Measurements from ENCODE around the gene SLIT3. TPM values are rescaled to one million over a fixed set of nuclear protein-coding genes. Genes with fewer than 3 reads are reported as not detected.

SLIT3 gene
- polyA plus RNA-seq, 1 of the 3 experiments (the other 2 are of a cell fraction): 119 TPM

GRCh38 chr5:169162407-169162806 is 138.5 kb downstream of the SLIT3 start:
- no peaks in the 10 kb centered on the region for H3K27me3 ChIP-seq (ENCODE audit: insufficient read depth)
- no peak overlapping the region for H2AFZ ChIP-seq (ENCODE audit: low read depth)
- ChIA-PET POLR2A (interaction anchor here (0.9 kb wide), 1 partner anchor 13 kb away, joined by 3 read pairs; no protein-coding TSS in a partner anchor), CTCF (interaction anchor here (1.0 to 1.6 kb wide), 3 partner anchors 64 to 175 kb away, joined by 3 to 4 read pairs (median 4); no protein-coding TSS in a partner anchor)
- H3K79me2 ChIP-seq (ENCODE audit: insufficient read depth): peaks cover 23% of the 10 kb centered on the region
- peaks cover 13% of the 10 kb centered on the region; the same call in 1 of the 2 replicates for H3K9me3 ChIP-seq
- peak; percentile 41 for DNase-seq
- peak overlapping the region; percentile 90 to 97 for H3K27ac ChIP-seq (ENCODE audit: low read depth in 2 of 2, low read length in 1 of 2)
- H3K9ac ChIP-seq: peak overlapping the region; percentile 59; the same call in 1 of the 2 replicates
- H3F3A ChIP-seq (replicated peaks; ENCODE audit: insufficient read depth): peaks cover 55% of the 10 kb centered on the region
- no peaks in the 10 kb centered on the region for H4K20me1 ChIP-seq (ENCODE audit: insufficient read depth)
- peaks cover 33 to 37% of the 10 kb centered on the region in 2 experiments for H3K4me1 ChIP-seq (ENCODE audit: control insufficient read depth in 1 of 2, insufficient read depth in 2 of 2, low read depth in 1 of 2, low read length in 1 of 2)
- H3K36me3 ChIP-seq (replicated peaks in 1 of 2; ENCODE audit: control insufficient read depth in 1 of 2, insufficient read depth in 2 of 2, low read length in 1 of 2): peaks cover 0 to 17% of the 10 kb centered on the region in 2 experiments
- WGBS (ENCODE audit: low lambda C conversion rate): 27% methylated on average over 3 of the region's 3 CpGs
- H3K9me2 ChIP-seq: no peaks in the 10 kb centered on the region
- no peak overlapping the region for H3K4me3 ChIP-seq (ENCODE audit: low read depth in 2 of 2, low read length in 1 of 2)
- peak overlapping the region; percentile 61; the same call in 1 of the 2 replicates for H3K4me2 ChIP-seq
- TF ChIP-seq IRF3 (IDR thresholded peaks at IDR 0.05; ENCODE audit: low read depth, low read length) (no peak), TEAD4 (IDR thresholded peaks at IDR 0.05; ENCODE audit: borderline replicate concordance, insufficient read depth) (peak; percentile 74; the same call in 1 of the 2 replicates), MXI1 (IDR thresholded peaks at IDR 0.05; ENCODE audit: low read depth, low read length) (peak; percentile 71; the same call in 1 of the 2 replicates), NFIC (IDR thresholded peaks at IDR 0.05; ENCODE audit: borderline replicate concordance) (peak; percentile 80), USF2 (IDR thresholded peaks at IDR 0.05; ENCODE audit: borderline replicate concordance, low read depth, low read length) (no peak), MAX (IDR thresholded peaks at IDR 0.05; ENCODE audit: low read depth) (peak; percentile 78), YY1 (IDR thresholded peaks at IDR 0.05; ENCODE audit: low read depth) (peak; percentile 48; the same call in 1 of the 2 replicates), SIN3A (IDR thresholded peaks at IDR 0.05; ENCODE audit: borderline replicate concordance, low read depth, low read length) (0 out of 2 replicates have a peak, but pooled peaks have one; percentile 53), ZBTB33 (IDR thresholded peaks at IDR 0.05; ENCODE audit: borderline replicate concordance, low read depth) (no peak), REST (IDR thresholded peaks at IDR 0.05; ENCODE audit: low read depth, low read length) (0 out of 2 replicates have a peak, but pooled peaks have one; percentile 33), RXRA (IDR thresholded peaks at IDR 0.05; ENCODE audit: borderline replicate concordance, low read depth) (peak; percentile 99), PBX3 (IDR thresholded peaks at IDR 0.05) (peak; percentile 83), RFX5 (IDR thresholded peaks at IDR 0.05; ENCODE audit: low read length) (no peak), RAD21 (IDR thresholded peaks at IDR 0.05; ENCODE audit: low read length) (no peak), EP300 (IDR thresholded peaks at IDR 0.05; ENCODE audit: borderline replicate concordance in 1 of 2, low read depth in 1 of 2, low read length in 1 of 2) (peak; percentile 78 to 89; a peak in 3 of 4 replicates), POLR2AphosphoS5 (IDR thresholded peaks at IDR 0.05; ENCODE audit: low read depth, low read length) (peak; percentile 67; the same call in 1 of the 2 replicates), FOXM1 (IDR thresholded peaks at IDR 0.05; ENCODE audit: low read depth) (0 out of 2 replicates have a peak, but pooled peaks have one; percentile 43), JUND (IDR thresholded peaks at IDR 0.05) (peak; percentile 70), CHD2 (IDR thresholded peaks at IDR 0.05; ENCODE audit: low read length, partially characterized antibody) (peak; percentile 61), TAF1 (IDR thresholded peaks at IDR 0.05; ENCODE audit: borderline replicate concordance, low read depth, low read length) (no peak), RCOR1 (IDR thresholded peaks at IDR 0.05; ENCODE audit: low read length) (peak; percentile 86), USF1 (IDR thresholded peaks at IDR 0.05; ENCODE audit: borderline replicate concordance, low read depth) (peak; percentile 30; the same call in 1 of the 2 replicates), TCF12 (IDR thresholded peaks at IDR 0.05) (peak; percentile 96)

All from SK-N-SH (cell line).